Fibroblast of mammary gland (primary cell): ENCODE measurements around the gene LYPLAL1.
"Not testable (repeated sequence)": the region's sequence is repeated elsewhere in the genome, so short reads cannot be mapped to it uniquely, and the experiment has no call there.

Source experiments
- DNase-seq: peaks from one replicate; pipeline ENCODE4 v3.0.0-alpha.2; 2010; ENCODE audit warnings: low read depth
- H3K4me3 ChIP-seq: 2 replicates; pipeline ENCODE4 v1.5.1; 2011; ENCODE audit warnings: low read depth, mild to moderate bottlenecking, low read length, moderate library complexity; ENCODE audit not compliant: control insufficient read depth
- CTCF ChIP-seq: conservative IDR thresholded peaks from 2 replicates; pipeline ENCODE4 v1.5.1; 2011; ENCODE audit warnings: low read depth, low read length, inconsistent platforms; ENCODE audit not compliant: control insufficient read depth, insufficient read depth

The LYPLAL1 gene

GRCh38 chr1:219236933-219237610 is 63.4 kb downstream of the LYPLAL1 start:
- no peak for TF ChIP-seq CTCF
- DNase-seq: no peak
- no peak overlapping the region for H3K4me3 ChIP-seq

GRCh38 chr1:219239518-219239917 is 65.8 kb downstream of the LYPLAL1 start:
- TF ChIP-seq CTCF: no peak
- no peak for DNase-seq
- H3K4me3 ChIP-seq: no peak overlapping the region

GRCh38 chr1:219244864-219245263 is 71.2 kb downstream of the LYPLAL1 start:
- TF ChIP-seq CTCF: no peak
- H3K4me3 ChIP-seq: no peak overlapping the region
- DNase-seq: no peak

- DNase-seq: no peak
- no peak overlapping the region for H3K4me3 ChIP-seq
- no peak for TF ChIP-seq CTCF
These were observed 73.8 kb downstream of the LYPLAL1 start for GRCh38 chr1:219247441-219247840.

GRCh38 chr1:219250468-219250867 is 76.8 kb downstream of the LYPLAL1 start:
- H3K4me3 ChIP-seq: not testable (repeated sequence)

GRCh38 chr1:219257751-219258150 is 84.1 kb downstream of the LYPLAL1 start:
- TF ChIP-seq CTCF: no peak
- H3K4me3 ChIP-seq: no peak overlapping the region
- DNase-seq: no peak

More at GRCh38 chr1:219250468-219250867, 76.8 kb downstream of the LYPLAL1 start:
- DNase-seq: not testable (repeated sequence)

GRCh38 chr1:219261454-219261853 is 87.8 kb downstream of the LYPLAL1 start:
- DNase-seq: no peak
- no peak overlapping the region for H3K4me3 ChIP-seq
- TF ChIP-seq CTCF: no peak
